LNCaP clone FGC (cell line): ENCODE results near the gene ZNF423.

Experiments
- DNase-seq: peaks from one replicate; pipeline ENCODE4 v3.0.0-alpha.2; 2011; ENCODE audit warnings: low read depth
- H3K4me3 ChIP-seq: 2 replicates; pipeline ENCODE4 v1.5.1; 2011; ENCODE audit warnings: mild to moderate bottlenecking, low read depth, low read length, control low read depth
- CTCF ChIP-seq: IDR thresholded peaks from 2 replicates; pipeline ENCODE4 v1.5.1; 2012; ENCODE audit warnings: mild to moderate bottlenecking; ENCODE audit not compliant: control insufficient read depth, insufficient read depth; ENCODE audit errors: extremely low read depth

ZNF423 gene

GRCh38 chr16:49701065-49701685 lies 154.7 kb downstream of the ZNF423 start:
- TF ChIP-seq CTCF, result no peak
- no peak overlapping the region for H3K4me3 ChIP-seq
- DNase-seq, result no peak

- H3K4me3 ChIP-seq, result no peak overlapping the region
- no peak for TF ChIP-seq CTCF
- DNase-seq, result no peak
Observed at GRCh38 chr16:49700251-49701064, 155.5 kb downstream of the ZNF423 start.

- no peak for DNase-seq
- no peak for TF ChIP-seq CTCF
- H3K4me3 ChIP-seq, result no peak overlapping the region
Observed at GRCh38 chr16:49699841-49700175, 156.1 kb downstream of the ZNF423 start.

- TF ChIP-seq CTCF, result no peak
- DNase-seq, result no peak
- no peak overlapping the region for H3K4me3 ChIP-seq
Observed at GRCh38 chr16:49698931-49699840, 156.7 kb downstream of the ZNF423 start.

- TF ChIP-seq CTCF, result no peak
- DNase-seq, result no peak
- H3K4me3 ChIP-seq, result no peak overlapping the region
Observed at GRCh38 chr16:49698453-49698815, 157.5 kb downstream of the ZNF423 start.

- H3K4me3 ChIP-seq, result no peak overlapping the region
- DNase-seq, result no peak
- TF ChIP-seq CTCF, result no peak
Observed at GRCh38 chr16:49697631-49698452, 158.1 kb downstream of the ZNF423 start.
